ENCODE data around the gene TSKS.
"Not testable (repeated sequence)": the region's sequence is repeated elsewhere in the genome, so short reads cannot be mapped to it uniquely, and the experiment has no call there.

TSKS gene

DNA sequence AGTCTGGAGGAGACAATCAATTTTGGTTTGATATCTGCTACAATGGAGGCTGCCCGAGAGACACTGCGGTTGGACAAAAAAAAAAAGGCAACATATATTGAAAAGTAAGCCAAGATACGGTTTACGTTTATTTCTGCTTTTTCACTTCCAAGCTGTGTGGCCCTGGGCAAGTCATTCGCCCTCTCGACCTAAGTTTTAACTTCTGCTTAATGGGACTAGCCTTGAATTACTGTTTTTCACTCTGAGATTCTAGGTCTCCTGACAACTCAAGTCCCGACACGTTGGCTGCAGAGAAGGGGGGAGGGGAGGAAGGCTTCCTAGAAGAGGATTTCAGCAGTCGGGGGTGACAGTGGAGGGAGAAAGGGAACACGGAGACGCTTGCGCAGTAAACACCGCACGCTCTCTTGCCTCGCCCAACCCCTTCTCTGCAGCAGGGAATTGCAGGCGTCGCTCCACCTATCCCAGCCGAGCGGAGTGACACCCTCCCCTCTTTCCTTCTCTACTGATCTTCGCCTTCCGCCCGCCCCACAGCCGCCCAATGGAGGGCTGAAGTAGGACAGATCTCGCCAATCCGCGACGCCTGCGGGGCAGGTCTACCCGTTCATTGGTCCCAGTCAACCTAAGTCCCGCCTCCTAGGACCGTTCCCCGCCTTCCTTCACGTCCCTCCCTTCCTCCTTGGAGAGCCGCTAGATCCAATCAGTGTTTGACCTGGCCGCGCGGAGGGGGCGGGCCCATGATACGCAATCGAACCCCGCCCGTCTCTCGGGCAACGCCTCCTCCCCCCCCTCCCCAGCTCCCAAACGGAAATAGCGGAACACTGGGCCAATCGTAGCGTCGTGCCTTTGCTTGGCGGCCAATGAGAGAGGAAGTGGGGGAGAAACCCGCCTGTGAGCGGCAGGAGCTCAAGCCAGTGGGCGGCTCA, 3.2 kb upstream of the TSKS start:
- peak; percentile 100 for DNase-seq

DNA sequence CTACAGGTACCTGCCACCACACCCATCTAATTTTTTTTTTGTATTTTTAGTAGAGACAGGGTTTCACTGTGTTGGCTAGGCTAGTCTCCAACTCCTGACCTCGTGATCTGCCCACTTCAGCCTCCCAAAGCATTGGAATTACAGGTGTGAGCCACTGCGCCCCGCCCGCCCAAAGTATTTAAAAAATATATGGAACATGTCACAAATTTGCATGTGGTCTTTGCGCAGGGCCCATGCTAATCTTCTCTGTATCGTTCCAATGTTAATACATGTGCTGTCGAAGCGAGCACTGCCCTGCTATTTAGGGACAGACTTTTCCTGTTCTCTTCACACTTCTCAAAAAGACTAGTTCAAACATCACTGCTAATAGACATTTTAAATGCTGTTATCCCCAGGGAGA, 1.2 kb upstream of the TSKS start:
- DNase-seq = no peak

DNA sequence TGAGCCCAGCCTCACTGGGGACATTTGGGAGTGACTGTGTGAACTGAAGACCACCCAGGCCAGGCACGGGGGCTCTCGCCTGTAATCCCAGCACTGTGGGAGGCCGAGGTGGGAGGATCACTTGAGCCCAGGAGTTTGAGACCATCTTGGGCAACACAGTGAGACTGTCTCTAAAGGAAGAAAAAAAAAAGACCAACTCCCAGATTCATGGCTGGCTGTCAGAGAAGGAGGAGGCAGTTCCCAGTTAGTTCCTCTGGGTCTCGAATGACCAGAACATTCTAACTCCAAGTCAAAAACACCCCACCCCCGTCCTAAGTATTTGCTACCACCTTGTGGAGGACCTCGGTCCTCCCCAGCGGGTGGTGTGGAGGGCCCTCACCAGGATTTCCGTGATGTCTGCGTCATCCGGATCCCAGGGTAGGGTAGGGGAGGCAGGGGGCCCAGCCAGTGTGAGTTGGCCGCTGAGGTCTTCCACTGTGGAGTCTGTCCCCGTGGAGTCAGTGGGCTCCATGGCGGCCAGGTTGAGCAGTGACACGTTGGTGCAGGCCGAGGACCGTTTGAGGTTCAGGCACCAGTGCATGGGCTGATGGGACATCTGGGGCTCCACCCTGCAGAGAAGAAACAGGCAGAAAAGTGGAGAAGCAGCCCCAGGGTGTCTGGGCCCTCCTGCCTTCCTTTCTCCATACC, 1.3 kb downstream of the TSKS start:
- DNase-seq = no peak

DNA sequence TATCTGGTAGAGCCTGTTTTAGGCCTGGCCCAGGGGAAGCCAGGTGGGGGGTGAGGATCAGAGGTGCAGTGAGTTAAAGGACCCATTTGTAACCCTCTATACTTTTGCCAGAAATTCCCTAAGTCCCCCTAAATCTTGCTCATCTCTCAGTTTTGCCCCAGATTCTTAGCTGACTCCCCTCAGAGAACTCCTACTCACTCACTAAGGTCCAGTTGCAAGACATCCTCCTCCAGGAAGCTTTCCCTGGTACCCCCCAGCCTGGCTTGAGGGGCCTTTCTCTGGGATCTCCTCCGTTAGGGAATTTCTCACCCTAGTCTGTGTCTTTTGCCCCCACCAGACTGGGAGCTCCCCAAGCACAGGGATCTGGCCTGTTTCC, 1.9 kb downstream of the TSKS start:
- DNase-seq = no peak

DNA sequence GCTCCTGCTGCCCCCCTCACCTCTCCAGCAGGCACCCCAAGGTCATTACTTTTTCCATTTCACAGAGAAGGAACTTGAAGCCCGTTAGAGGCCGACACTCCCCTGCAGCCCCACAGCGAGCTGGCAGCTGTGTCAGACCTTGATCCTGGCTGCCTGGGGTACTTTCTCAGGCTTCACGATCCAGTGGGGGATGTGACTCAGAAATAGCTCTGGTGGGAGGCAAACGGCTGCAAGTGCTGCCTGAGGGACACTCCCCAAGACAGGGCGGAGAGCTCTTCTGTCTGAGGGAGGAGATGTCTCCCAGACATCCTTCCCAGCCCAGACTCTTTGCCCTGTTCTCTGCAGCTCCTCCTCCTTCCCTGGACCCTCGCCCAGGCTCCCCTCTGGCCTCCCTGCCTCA, 4.8 kb downstream of the TSKS start:
- DNase-seq = no peak

DNA sequence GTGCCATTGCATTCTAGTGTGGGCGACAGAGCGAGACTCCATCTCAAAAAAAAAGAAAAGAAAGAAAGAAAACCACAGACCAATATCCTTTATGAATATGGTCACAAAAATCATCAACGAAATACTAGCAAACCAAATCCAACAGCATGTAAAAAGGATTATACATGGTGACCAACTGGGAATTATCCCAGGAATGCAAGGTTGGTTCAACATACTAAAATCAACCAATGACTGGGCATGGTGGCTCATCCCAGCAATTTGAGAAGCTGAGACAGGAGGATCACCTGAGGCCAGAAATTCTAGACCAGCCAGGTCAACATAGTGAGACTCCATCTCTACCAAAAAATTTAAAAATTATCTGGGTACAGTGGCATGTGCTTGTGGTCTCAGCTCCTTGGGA, 7.2 kb downstream of the TSKS start:
- no peak for DNase-seq

DNA sequence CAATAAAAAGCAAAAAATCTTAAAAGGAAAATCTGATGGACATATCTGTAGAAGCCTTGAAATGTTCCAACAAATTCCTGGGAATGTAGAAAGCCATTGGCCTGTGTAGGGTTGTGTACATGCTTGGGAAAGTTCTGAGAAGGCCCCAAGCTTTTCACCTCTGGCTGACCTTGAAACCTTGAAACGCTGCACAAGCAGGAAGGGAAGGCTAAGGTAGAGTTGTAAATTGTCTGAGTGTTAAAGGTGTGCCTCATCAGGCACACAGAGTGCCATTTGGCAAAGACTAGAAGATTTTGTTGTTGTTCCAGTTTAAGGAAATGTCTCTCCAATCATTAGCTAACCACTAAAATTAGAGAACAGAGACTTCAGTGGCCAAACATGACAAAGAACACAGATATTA, 10.4 kb downstream of the TSKS start:
- DNase-seq = no peak

DNA sequence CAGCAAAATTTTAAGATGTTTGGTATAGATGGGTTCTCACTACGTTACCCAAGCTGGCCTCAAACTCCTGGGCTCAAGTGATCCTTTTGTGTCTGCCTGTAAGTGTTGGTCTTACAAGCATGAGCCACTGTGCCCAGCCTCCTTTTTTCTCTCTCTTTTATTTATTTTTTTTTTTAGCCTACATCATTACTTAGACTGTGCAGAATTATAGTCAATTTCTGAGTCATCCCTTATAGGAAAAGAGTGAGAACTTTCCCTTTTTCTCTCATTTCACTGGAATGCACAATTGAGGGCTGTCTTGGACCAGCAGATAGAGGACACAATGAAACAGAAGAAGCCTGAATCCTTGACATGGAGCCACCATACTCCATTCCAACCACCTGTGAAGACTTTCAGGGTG, 13.3 kb downstream of the TSKS start:
- no peak for DNase-seq

DNA sequence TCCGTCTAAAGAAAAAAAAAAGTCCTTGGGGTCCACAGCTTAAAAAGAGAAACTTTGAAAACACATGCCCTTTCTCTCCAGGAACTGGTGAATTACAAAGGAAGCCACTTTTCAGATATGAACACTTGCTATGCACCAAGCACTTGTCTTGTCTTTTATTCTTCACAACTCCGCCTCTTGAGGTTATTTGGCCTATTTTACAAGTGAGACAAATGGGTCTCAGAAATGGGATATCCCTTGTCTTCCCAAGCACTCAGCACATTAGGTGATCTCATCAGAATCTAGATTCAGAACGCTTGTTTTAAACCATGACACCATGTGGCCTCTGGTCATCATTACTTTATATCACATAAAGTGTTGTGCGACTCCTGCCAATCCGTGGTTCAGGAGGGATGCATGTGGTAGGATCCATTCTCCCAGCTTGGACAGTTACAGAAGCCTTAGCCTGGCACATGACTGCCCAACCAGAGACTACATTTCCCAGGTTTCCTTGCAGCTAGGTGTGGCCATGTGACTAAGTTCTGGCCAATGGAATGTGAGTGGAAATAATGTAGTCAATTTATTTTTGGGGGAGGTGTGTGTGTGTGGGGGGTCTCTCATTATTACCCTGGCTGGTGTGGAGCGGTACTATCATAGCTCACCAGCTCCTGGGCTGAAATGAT, 13.9 kb downstream of the TSKS start:
- DNase-seq = no peak

DNA sequence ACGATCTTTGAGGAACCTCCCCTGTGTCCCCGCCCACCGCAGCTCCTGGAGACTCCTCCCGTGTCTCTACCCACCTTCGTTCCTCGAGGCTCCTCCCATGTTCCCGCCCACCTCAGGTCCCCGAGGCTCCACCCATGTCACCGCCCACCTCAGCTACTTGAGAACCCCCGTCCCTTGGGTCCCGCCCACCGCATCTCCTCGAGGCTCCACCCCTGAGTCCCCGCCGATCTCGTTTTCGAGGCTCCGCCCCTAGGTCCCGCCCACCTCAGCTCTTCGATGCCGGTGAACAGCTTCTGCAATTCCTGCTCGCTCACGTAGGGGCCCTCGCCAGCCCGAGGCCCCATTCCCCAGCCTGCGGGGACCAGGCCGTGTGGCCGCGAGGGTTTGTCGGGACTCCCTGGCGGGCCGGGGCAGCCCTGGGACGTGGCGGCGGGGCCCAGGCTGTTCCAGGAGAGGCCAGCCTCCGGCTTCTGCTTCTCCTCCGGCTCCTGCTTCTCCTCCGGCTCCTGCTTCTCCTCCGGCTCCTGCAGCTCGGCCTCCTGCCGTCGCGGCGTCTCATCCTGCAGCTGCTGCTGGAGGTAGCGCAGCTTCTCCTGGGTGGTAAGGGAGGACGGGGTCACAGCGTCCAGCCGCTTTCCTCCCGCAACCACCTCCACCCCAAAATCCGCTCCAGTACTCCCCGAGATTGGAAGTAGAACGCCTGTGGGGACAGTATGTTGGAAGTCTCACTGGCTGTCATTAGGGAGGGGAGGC, 16.7 kb downstream of the TSKS start:
- no peak for DNase-seq

DNA sequence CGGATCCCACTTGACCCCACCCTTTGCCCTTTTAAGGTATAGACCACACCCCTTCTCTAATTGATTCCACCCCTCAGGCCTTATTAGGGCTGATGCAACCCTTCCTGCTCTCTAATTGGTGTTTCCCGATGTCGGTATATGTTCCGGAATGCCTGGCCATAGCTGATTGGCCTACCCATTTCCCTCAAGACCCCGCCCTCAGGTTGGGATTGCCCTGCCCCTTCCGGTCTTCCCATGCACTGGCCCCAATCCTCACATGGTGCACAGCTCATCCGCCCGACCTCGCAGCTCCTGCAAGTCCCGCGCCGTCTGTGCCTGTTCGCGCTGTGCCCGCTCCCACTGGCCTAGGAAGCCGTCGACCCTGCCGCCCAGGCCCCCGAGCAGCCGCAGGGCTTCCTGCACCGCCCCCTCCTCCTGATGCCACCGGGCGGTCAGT, 18.1 kb downstream of the TSKS start:
- DNase-seq = no peak

DNA sequence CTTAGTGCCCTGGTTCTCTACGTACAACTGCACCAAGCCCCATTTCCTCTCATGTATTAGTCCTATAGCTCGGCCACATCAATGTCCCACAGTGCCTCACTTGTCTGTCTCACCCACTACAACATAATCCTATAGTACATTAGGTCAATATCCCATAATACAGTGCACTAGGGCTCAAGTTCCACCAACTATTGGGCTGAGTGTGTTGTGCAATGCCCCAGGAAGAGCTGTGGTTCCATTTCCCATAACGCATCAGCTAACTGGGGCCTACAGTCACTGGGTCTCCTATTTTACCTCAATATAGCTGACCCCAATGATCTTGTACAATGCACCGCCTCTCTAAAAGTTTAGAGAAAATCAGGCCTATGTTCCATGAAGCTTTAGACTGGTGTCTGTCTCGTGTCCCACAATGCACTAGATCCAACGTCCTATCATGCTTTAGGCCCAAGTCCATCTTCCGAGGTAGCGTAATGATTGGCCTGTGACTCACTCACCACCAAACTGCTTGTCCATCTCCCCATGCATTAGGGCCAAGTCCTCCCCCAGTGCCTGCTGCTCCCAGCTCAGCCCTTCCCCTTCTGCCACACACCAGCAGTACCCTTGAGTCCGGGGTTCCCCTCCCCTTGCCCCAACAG, 21.8 kb downstream of the TSKS start:
- no peak for DNase-seq

DNA sequence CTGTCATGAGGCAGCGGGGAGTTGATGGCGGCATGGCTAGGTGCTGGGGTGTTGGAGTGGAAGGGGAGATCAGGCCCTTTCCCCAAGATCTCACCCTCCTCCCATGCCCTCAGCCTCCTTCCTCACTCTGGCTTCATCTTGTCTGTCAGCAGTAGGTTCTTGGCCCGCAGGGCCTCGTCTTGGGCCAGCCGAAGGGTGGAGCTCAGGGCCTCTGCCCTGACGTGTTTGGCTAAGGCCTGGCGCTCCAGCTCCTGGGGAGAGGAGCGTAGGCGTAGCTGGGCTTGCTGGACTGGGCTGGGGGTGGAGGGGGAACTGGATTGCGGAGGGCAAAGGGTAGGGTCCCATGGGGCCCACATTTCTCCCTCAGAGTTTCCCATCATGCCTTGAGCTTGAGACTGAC, 23.2 kb downstream of the TSKS start:
- DNase-seq = no peak

DNA sequence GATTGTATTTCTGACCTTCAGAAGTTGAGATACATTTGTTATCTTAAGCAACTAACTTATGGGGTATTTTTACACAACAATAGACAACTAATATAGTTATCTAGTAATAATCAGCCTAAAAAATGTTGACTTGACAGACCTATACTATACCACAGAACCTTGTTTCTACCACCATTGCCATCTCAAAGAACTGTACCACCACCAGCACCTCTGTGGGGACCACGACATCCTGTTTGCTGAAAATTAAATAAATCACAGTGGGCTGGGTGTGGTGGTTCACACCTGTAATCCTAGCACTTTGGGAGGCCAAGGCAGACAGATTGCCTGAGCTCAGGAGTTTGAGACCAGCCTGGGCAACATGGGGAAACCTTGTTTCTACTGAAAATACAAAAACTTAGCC, 24.0 kb downstream of the TSKS start:
- no peak for DNase-seq

DNA sequence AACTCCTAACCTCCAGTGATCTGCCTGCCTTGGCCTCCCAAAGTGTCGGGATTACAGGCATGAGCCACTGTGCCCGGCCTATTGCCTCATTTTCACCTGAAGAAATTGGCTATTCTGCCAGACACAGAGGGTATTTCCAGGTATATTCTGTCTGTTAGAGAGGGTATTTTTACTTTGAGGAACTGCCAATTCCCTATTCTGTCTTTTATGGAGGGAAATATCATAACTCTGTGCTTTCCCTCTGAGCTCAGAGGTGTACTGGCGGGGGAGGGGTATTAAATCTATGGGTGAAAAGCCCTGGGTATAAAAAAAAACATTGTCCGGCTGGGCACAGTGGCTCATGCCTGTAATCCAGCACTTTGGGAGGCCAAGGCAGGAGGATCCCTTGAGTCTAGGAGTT, 24.8 kb downstream of the TSKS start:
- DNase-seq = no peak

DNA sequence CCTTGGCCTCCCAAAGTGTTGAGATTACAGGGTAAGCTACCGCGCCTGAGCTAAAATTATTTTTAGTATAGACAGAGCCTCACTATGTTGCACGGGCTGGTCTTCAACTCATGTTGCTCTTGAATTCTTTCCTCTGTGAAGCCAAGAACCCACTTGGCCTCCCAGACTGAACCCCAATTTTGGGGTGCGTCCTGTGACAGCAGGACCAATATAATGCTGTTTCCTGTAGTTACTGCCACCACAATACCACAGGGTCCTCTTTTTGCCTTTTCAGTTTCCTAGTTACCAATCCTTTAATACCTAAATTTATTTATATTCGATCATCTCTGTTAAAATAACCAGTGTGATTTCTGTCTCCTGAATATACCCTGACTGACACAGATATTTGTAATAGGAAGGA, 32.9 kb downstream of the TSKS start:
- no peak for DNase-seq

DNA sequence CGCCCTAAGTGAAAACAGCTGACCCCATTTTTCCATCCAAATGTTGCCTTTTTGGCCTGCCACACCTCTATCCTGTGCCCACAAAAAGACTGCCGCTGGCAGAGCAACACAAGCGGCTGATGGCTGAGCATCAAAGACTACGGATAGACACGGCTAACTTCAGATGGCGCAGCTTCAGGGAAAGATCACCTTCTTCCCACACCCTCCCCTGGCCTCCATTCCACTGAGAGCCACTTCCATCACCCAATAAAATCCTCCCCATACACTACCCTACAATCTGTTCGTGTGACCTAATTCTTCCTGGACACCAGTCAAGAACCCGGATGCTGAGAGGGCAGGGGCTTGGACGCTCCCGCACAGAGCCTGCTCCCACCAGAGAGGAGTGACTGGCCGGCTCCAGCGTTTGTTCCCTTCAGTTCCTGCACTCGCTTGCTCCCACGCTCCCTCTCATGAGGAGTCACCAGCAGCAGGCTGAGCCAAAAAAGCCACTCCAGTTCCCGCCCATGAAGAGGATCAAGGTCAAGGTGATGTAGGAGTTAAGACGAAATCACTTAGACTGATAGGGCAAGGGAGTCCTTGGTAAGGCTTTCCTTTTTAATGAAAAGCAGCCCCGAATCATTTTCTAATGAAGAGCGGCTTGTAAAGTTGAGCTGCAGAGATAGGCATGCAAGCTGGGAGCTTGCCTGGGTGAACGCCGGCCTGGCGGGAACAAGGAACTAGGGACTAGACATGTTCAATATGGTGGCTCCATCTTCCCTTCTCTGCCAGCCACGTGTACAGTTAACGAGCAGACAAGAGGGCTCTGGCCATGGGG, 35.7 kb downstream of the TSKS start:
- DNase-seq = no peak

DNA sequence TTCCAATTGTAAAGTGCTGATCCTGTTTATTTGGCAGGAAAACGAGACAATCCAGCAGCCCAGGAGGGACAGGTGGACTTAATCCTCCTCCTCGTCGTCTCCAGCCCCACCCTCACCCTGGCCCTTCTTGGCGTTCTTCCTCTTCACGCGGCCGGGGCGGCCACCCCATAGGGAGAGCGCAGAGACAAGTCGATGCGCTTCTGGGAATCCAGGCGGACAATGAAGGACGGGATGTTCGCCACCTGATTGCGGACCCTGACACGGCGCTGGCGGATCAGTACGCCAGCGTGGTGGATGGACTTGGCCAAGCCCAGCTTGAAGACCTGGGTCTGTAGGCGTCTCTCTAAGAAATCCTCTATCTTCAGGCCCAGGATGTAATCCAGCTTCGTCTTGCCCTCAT, 43.7 kb downstream of the TSKS start:
- DNase-seq = not testable (repeated sequence)

DNA sequence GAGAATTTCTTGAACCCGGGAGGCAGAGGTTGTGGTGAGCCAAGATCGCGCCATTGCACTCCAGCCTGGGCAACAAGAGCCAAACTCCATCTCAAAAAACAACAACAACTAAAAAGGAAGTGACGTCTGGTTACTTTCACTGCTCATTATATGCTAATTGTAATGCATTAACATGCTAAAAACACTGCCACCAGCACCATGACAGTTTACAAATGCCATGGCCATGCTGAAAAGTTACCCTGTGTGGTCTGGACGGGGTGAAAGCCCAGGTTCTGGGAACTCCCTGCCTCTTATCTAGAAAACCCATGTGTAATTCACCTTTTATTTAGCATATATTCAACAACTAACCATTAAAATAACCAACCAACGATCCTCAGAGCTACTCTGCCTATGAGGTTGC, 44.1 kb downstream of the TSKS start:
- no peak for DNase-seq

DNA sequence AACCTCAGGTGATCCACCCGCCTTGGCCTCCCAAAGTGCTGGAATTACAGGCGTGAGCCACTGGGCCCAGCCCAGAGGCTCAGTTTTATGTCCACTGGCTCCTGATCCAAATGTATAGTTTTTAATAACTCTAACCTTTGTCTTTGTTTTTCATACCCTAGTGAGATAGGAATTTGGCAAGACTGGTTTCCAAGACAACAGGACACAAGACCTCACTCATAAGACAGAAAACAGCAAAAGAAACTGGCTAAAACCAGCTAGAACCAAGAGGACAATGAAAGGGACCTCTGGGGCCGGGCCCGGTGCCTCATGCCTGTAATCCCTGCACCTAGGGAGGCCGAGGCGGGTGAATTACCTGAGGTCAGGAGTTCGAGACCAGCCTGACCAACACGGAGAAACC, 44.6 kb downstream of the TSKS start:
- no peak for DNase-seq

DNA sequence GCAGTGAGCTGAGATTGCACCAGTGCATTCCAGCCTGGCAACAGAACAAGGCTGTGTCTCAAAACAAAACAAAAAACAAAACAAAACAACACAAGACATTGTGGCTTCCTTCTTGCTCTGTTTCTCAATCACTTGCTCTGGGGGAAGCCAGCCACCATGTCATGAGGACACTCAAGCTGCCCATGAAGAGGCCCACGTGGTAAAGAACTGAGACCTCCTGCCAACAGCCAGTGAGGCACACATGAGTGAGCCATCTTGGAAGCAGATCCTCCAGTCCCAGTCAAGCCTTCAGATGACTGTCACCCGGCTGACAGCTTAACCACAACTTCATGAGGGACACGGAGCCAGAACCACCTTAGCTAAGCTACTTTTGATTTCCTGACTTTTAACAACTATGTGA, 47.0 kb downstream of the TSKS start:
- DNase-seq = no peak

All from NCI-H2227 treated with DMSO at 0.1 percent for 48 hours (cell line).